Suprapubic skin (tissue), 4 donors: ENCODE data around the gene F11. TPM values are rescaled to one million over a fixed set of nuclear protein-coding genes. Genes with fewer than 3 reads are reported as not detected.

Experiments used
- DNase-seq, 2 donors: peaks; one replicate each; pipeline ENCODE4 v3.0.0-alpha.2; 2019; ENCODE audit warnings: low spot score in 2 of 2
- H3K27ac ChIP-seq: fragments of 200-600 bp; sonication (generic); one replicate; pipeline ENCODE4 v1.5.1; 2019
- H3K27me3 ChIP-seq: fragments of 200-600 bp; sonication (generic); one replicate; pipeline ENCODE4 v1.5.1; 2019
- H3K36me3 ChIP-seq: fragments of 200-600 bp; sonication (generic); one replicate; pipeline ENCODE4 v1.5.1; 2019
- H3K4me1 ChIP-seq: fragments of 200-600 bp; sonication (generic); one replicate; pipeline ENCODE4 v1.5.1; 2019
- H3K4me3 ChIP-seq: fragments of 200-600 bp; sonication (generic); one replicate; pipeline ENCODE4 v1.5.1; 2019; ENCODE audit warnings: mild to moderate bottlenecking
- H3K9me3 ChIP-seq: fragments of 200-600 bp; sonication (generic); one replicate; pipeline ENCODE4 v1.5.1; 2019
- EP300 ChIP-seq: sonication (generic); formaldehyde crosslinking; IDR thresholded peaks from one replicate; pipeline ENCODE4 v1.6.1; 2017; ENCODE audit warnings: antibody characterized with exemption
- POLR2A ChIP-seq, 2 donors: fragments of 450-650 bp; IDR thresholded peaks; one replicate each; pipeline ENCODE4 v1.6.1; 2017; ENCODE audit warnings: antibody characterized with exemption in 2 of 2, mild to moderate bottlenecking in 2 of 2, moderate library complexity in 2 of 2
- POLR2AphosphoS5 ChIP-seq, 3 donors: sonication (generic); formaldehyde crosslinking; IDR thresholded peaks; one replicate each; pipeline ENCODE4 v1.6.1; 2017; ENCODE audit warnings: antibody characterized with exemption in 3 of 3
- WGBS: methylation state at CpG from one replicate; pipeline ENCODE4 v1.1.5; 2018; 5-methylcytosine and 5-hydroxymethylcytosine counted together
- total RNA-seq, 4 donors: library from RNA; depleted of rRNA; stranded (reverse); fragments of >200 nt; gene quantifications; one replicate each; pipeline ENCODE4 v1.1.0, GENCODE V29; 2016
- TF ChIP-seq, protein P1 (sequence below), 2 donors: fragments of 200-600 bp in 1 of 2; fragments of 450-650 bp in 1 of 2; sonication (generic) in 1 of 2; IDR thresholded peaks; one replicate each; pipeline ENCODE4 v1.5.1; 2016 to 2019; ENCODE audit warnings: antibody characterized with exemption in 2 of 2, mild to moderate bottlenecking in 1 of 2, moderate library complexity in 1 of 2

Gene F11
- total RNA-seq, 4 donors from 2014 or later = 0.51 TPM; not detected in 3

DNA sequence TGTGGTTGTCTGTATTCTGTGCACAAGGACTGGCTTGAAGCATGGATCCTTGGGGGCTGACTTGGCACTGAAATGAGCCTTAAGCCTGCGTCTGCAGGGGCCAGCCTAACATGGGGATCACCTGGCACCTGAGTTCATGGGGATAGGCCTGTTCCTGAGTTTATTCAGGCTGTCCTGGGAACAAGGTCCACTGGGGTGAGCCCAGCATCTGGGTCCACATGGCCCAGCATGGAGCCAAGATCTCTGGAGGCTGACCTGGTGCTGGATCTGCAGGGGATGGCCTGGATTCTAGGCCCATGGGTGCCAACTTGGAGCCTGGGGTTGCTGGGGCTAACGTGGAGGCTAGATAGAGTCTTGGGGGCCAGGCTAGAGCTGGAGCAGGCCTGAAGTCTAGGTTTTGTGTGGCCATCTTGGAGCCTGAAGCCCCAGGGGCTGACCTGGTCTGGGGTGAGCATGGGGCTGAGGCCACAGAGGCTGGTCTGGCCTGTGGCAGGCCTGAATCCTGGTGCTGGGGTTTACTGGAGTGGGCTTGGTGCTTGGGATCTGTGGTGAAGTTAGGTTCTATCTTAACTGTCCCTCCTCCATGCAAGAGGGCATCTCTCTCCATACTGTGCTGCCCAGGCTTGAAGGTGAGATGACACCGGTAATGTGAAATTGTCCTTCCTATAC lies 39.3 kb upstream of the F11 start:
- H3K27me3 ChIP-seq = no peaks in the 10 kb centered on the region
- WGBS = 96% methylated on average over 2 of the region's 3 CpGs
- TF ChIP-seq, protein P1, sequence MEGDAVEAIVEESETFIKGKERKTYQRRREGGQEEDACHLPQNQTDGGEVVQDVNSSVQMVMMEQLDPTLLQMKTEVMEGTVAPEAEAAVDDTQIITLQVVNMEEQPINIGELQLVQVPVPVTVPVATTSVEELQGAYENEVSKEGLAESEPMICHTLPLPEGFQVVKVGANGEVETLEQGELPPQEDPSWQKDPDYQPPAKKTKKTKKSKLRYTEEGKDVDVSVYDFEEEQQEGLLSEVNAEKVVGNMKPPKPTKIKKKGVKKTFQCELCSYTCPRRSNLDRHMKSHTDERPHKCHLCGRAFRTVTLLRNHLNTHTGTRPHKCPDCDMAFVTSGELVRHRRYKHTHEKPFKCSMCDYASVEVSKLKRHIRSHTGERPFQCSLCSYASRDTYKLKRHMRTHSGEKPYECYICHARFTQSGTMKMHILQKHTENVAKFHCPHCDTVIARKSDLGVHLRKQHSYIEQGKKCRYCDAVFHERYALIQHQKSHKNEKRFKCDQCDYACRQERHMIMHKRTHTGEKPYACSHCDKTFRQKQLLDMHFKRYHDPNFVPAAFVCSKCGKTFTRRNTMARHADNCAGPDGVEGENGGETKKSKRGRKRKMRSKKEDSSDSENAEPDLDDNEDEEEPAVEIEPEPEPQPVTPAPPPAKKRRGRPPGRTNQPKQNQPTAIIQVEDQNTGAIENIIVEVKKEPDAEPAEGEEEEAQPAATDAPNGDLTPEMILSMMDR (IDR thresholded peaks at IDR 0.05) = no peak
- TF ChIP-seq EP300 (no peak), POLR2A (IDR thresholded peaks at IDR 0.05) (no peak), POLR2AphosphoS5 (IDR thresholded peaks at IDR 0.05) (no peak)

DNA sequence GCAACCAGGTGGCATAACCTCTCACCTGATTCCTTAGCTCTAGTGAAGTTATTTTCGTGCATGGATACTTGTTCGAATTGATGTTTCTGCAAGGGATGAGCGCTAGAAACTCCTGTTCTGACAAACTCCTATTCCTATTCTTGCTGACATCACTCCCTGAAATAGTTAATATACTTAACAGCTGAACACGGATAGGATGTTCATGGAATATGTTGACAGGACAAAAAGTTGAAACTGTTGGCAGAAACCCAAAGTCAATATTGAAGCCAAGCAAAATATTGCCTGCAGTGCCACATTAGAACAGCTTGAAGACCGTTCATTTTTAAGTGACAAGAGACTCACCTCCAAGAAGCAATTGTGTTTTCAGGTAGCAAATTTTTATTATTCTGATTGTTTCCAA lies 38.8 kb upstream of the F11 start, which contains the start of gene KLKB1:
Gene KLKB1, plus strand, starts transcription at position 287 of the 400 bp plus-strand sequence. CDS start 689 bp downstream, outside the sequence.
- no peaks in the 10 kb centered on the region for H3K27me3 ChIP-seq
- DNase-seq = no peak
- 47% methylated on average over 5 of the region's 5 CpGs for WGBS

More for the DNA sequence above, 39.3 kb upstream of the F11 start:
- no peak overlapping the region for H3K4me3 ChIP-seq
- H3K36me3 ChIP-seq = no peaks in the 10 kb centered on the region
- no peak for DNase-seq
- H3K4me1 ChIP-seq = no peaks in the 10 kb centered on the region
- no peak overlapping the region for H3K27ac ChIP-seq
- peaks cover 8% of the 10 kb centered on the region for H3K9me3 ChIP-seq

DNA sequence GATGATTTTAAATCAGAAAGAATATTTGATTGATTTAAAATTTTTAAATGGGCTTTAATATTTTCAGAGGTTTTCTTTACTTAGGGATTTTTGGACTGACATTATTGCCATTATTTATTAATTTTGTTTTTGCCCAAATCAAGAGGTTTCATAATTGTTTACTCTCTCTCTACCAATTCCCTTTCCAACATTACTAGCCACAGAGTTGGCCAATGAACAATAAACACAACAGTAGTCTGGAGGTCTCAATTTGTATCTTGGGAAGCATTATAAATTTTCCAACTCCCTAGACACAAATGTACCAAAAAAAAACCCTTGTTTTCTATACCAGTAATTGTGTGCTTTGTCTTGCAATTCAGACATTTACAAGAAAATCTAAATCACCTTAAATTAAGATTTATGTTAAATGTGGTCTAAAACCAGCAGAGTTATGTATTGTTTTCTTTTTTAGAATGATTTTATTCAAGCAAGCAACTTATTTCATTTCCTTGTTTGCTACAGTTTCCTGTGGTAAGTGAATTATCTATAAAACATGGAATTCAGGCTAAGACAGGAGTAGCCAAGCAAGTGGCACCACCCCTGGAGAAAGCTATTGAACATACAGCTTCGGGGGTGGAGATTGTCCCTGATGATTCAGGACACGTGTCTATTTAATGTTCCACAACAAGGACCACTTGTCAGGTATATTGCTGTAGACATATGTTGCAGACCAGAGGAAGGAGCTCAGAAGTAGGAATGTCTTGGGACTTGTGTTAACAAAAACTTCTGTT lies 38.1 kb upstream of the F11 start:
- no peaks in the 10 kb centered on the region for H3K27me3 ChIP-seq
- H3K4me1 ChIP-seq = no peaks in the 10 kb centered on the region
- 24% methylated on average over 2 of the region's 2 CpGs for WGBS
- peaks cover 8% of the 10 kb centered on the region for H3K9me3 ChIP-seq
- no peak overlapping the region for H3K27ac ChIP-seq
- TF ChIP-seq POLR2A (IDR thresholded peaks at IDR 0.05) (no peak), EP300 (no peak), POLR2AphosphoS5 (IDR thresholded peaks at IDR 0.05) (no peak)
- TF ChIP-seq, protein P1 (IDR thresholded peaks at IDR 0.05) = no peak
- H3K4me3 ChIP-seq = no peak overlapping the region
- DNase-seq = no peak
- H3K36me3 ChIP-seq = no peaks in the 10 kb centered on the region

More for the DNA sequence above, 38.8 kb upstream of the F11 start, which contains the start of gene KLKB1:
- no peaks in the 10 kb centered on the region for H3K4me1 ChIP-seq
- no peak within 1 kb of the TSS for H3K4me3 ChIP-seq
- H3K27ac ChIP-seq = no peak within 1 kb of the TSS
- H3K9me3 ChIP-seq = peaks cover 8% of the 10 kb centered on the region
- no peaks in the 10 kb centered on the region for H3K36me3 ChIP-seq
- TF ChIP-seq POLR2AphosphoS5 (IDR thresholded peaks at IDR 0.05) = no peak
- TF ChIP-seq POLR2A (IDR thresholded peaks at IDR 0.05) = no peak
- TF ChIP-seq, protein P1 (IDR thresholded peaks at IDR 0.05) = no peak
- TF ChIP-seq EP300 = no peak

DNA sequence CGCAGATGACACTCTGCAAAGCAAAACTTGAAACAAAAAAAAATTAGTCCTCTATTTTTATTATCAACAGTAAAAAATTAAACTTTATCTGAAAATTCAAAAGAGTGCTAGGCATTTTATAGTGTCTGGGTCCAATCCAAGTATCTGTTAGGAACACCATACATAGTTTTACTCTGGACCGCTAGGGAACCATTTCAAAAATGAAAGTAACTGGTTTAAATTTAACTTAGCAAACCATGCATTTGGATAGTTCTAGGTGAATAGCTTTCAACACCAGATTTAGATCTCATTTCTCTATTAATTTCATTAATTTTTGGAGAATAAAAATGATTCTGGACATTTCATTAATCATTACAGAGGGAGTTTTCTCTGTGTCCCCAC lies 37.5 kb upstream of the F11 start:
- TF ChIP-seq POLR2AphosphoS5 (IDR thresholded peaks at IDR 0.05) (no peak), POLR2A (IDR thresholded peaks at IDR 0.05) (no peak), EP300 (no peak)
- TF ChIP-seq, protein P1 (IDR thresholded peaks at IDR 0.05) = no peak
- Histone ChIP-seq H3K27me3 (no peaks in the 10 kb centered on the region), H3K9me3 (peaks cover 8% of the 10 kb centered on the region), H3K4me1 (no peaks in the 10 kb centered on the region), H3K4me3 (no peak overlapping the region), H3K27ac (no peak overlapping the region), H3K36me3 (no peaks in the 10 kb centered on the region)
- DNase-seq = no peak
- 69% methylated on average over 2 of the region's 2 CpGs for WGBS

DNA sequence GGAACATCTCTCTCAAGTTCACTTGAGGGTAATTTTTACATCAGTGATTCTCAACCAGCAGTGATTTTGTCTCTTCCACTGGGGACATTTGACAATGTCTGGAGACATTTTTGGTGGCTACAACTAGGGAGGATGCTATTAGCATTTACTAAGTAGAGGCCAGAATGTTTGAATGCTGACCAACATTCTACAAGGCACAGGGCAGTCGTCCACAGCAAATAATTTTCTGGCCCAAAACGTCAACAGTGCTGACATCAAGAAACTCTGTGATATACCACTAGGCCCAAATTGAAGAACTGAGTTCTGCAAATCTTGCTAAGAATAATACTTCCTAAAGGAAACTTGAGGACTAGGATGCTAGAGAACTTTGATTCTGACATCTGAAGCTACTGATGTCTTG lies 31.6 kb upstream of the F11 start:
- Histone ChIP-seq H3K9me3 (no peaks in the 10 kb centered on the region), H3K36me3 (no peaks in the 10 kb centered on the region), H3K27me3 (no peaks in the 10 kb centered on the region), H3K27ac (no peak overlapping the region), H3K4me3 (no peak overlapping the region), H3K4me1 (no peaks in the 10 kb centered on the region)
- no peak for TF ChIP-seq EP300
- TF ChIP-seq POLR2A (IDR thresholded peaks at IDR 0.05) = no peak
- TF ChIP-seq, protein P1 (IDR thresholded peaks at IDR 0.05) = no peak
- TF ChIP-seq POLR2AphosphoS5 (IDR thresholded peaks at IDR 0.05) = no peak
- 64% methylated on average over 2 of the region's 2 CpGs for WGBS
- DNase-seq = no peak
